HepG2 (cell line): ENCODE data around the gene NAIP. TPM values are rescaled to one million over a fixed set of nuclear protein-coding genes. Genes with fewer than 3 reads are reported as not detected.
A peak's percentile ranks its signal among the peaks of the same experiment; 100 is the strongest.
"Not testable (repeated sequence)": the region's sequence is repeated elsewhere in the genome, so short reads cannot be mapped to it uniquely, and the experiment has no call there.

Experiments
- ATAC-seq: fragments of 200-7000 bp; cut with Tn5 transposase; 3 replicates; pipeline ENCODE4 v1.9.1; 2020; ENCODE audit warnings: mild to moderate bottlenecking, moderate library complexity
- BruUV-seq: library from RNA; stranded (reverse); fragments of 400-500 nt; replicated peaks from 2 replicates; lab custom pipeline; 2021; lab: Mats Ljungman, UMichigan
- CTCF ChIA-PET: fragments of 300-600 bp; formaldehyde crosslinking; extraction: SDS; loops from one replicate; lab custom pipeline; 2021; ENCODE audit warnings: low total read pairs, inconsistent platforms, low intra/inter-chr PET ratio; lab: Yijun Ruan, JAX
- POLR2A ChIA-PET: fragments of 350-600 bp; sonication (Branson Sonifier 250); formaldehyde crosslinking; loops from one replicate; lab custom pipeline; 2020; ENCODE audit warnings: antibody characterized with exemption, inconsistent platforms; lab: Yijun Ruan, JAX
- DNase-seq: peaks from one replicate; pipeline ENCODE4 v3.0.0-alpha.2; 2015; ENCODE audit warnings: low spot score
- FAIRE-seq: peaks from 3 replicates; lab custom pipeline; 2011; peaks lifted over from hg19 to GRCh38; lab: Jason Lieb, UNC
- H2AFZ ChIP-seq: one replicate; pipeline ENCODE4 v1.6.1; 2011; ENCODE audit warnings: low read length, inconsistent platforms
- H3K27ac ChIP-seq: fragments of 300-600 bp; 3 replicates; pipeline ENCODE4 v1.8.0; 2011; ENCODE audit warnings: mixed run types, mild to moderate bottlenecking, mixed read lengths, low read length, inconsistent platforms; ENCODE audit not compliant: insufficient read depth; ENCODE audit errors: extremely low read length
- H3K27me3 ChIP-seq, 2 experiments: fragments of 200-600 bp in 1 of 2; 2 replicates in 1 of 2; 3 replicates in 1 of 2; pipeline versions ENCODE4 v1.6.0 to v1.8.0; 2011; ENCODE audit warnings: low read length in 2 of 2, mild to moderate bottlenecking in 2 of 2, moderate library complexity in 2 of 2, inconsistent platforms in 1 of 2; ENCODE audit not compliant: insufficient read depth in 2 of 2, control insufficient read depth in 1 of 2
- H3K36me3 ChIP-seq, 2 experiments: fragments of 200-600 bp in 1 of 2; replicated peaks in 1 of 2; 2 replicates in 1 of 2; 3 replicates in 1 of 2; pipeline versions ENCODE4 v1.5.1 to v1.8.0; 2011; ENCODE audit warnings: low read length in 2 of 2, inconsistent platforms in 1 of 2; ENCODE audit not compliant: insufficient read depth in 2 of 2, control insufficient read depth in 1 of 2
- H3K4me1 ChIP-seq: 2 replicates; pipeline ENCODE4 v1.5.1; 2012; ENCODE audit warnings: low read length, inconsistent platforms; ENCODE audit not compliant: insufficient read depth
- H3K4me2 ChIP-seq: 2 replicates; pipeline ENCODE4 v1.6.0; 2011; ENCODE audit warnings: low read depth, low read length, inconsistent platforms
- H3K4me3 ChIP-seq, 3 experiments: fragments of 200-600 bp in 1 of 3; sonication (generic), shearing (Covaris generic) in 1 of 3; replicated peaks in 1 of 3; 2 replicates each; pipeline ENCODE4 v1.5.1; 2011 to 2016; ENCODE audit warnings: low read length in 3 of 3, inconsistent platforms in 2 of 3, low read depth in 2 of 3, mild to moderate bottlenecking in 2 of 3, control low read depth in 1 of 3, mixed read lengths in 1 of 3; ENCODE audit not compliant: insufficient read depth in 1 of 3
- H3K79me2 ChIP-seq: one replicate; pipeline ENCODE4 v1.6.1; 2011; ENCODE audit warnings: low read length, inconsistent platforms; ENCODE audit not compliant: insufficient read depth
- H3K9ac ChIP-seq: 2 replicates; pipeline ENCODE4 v1.6.0; 2011; ENCODE audit warnings: mild to moderate bottlenecking, low read depth, low read length, inconsistent platforms; ENCODE audit not compliant: insufficient read depth
- H3K9me3 ChIP-seq: 2 replicates; pipeline ENCODE4 v1.5.1; 2012; ENCODE audit warnings: mild to moderate bottlenecking, low read length
- H4K20me1 ChIP-seq: 2 replicates; pipeline ENCODE4 v1.6.0; 2011; ENCODE audit warnings: inconsistent platforms, mild to moderate bottlenecking, low read length, moderate library complexity; ENCODE audit not compliant: insufficient read depth
- WGBS: methylation state at CpG from one replicate; pipeline ENCODE4 v1.1.6; 2017; ENCODE audit warnings: low lambda C conversion rate; 5-methylcytosine and 5-hydroxymethylcytosine counted together
- in situ Hi-C: cut with HindIII; loops from 2 replicates; pipeline ENCODE4 v1.10.0; 2017; ENCODE audit warnings: low pct_unique_long_range_greater_than_20kb; ENCODE audit not compliant: extremely low pct_ligation_motif_present
- intact Hi-C: fragments of 100-400 bp; cut with micrococcal nuclease; formaldehyde crosslinking; loops from one replicate; pipeline ENCODE4 v1.10.0; 2022; ENCODE audit not compliant: unreplicated experiment
- polyA plus RNA-seq, 8 experiments: library from polyadenylated mRNA; depleted of rRNA in 3 of 8; stranded (reverse) in 7 of 8; unstranded in 1 of 8; fragments of >200 nt; fragmentation: Illumina TruSeq in 4 of 8; extraction: Trizol in 4 of 8; gene quantifications; 2 replicates each; pipeline versions ENCODE4 v1.2.1 to v1.2.3, GENCODE V29; 2011 to 2016; ENCODE audit warnings: low read depth in 4 of 8, missing spikeins in 1 of 8, mixed read lengths in 1 of 8; ENCODE audit not compliant: insufficient read depth in 1 of 8
- total RNA-seq, 5 experiments: library from RNA; depleted of rRNA; stranded (reverse); fragments of >200 nt; fragmentation: Illumina TruSeq; extraction: Trizol; gene quantifications; 2 replicates each; pipeline ENCODE4 v1.2.3, GENCODE V29; 2016; ENCODE audit warnings: low read depth in 1 of 5

The NAIP gene
- total and polyA plus RNA-seq, 2 of the 13 experiments (the other 11 are each of a cell fraction or from before 2014, with no cell fraction given) = 4.7 to 6.2 TPM

DNA sequence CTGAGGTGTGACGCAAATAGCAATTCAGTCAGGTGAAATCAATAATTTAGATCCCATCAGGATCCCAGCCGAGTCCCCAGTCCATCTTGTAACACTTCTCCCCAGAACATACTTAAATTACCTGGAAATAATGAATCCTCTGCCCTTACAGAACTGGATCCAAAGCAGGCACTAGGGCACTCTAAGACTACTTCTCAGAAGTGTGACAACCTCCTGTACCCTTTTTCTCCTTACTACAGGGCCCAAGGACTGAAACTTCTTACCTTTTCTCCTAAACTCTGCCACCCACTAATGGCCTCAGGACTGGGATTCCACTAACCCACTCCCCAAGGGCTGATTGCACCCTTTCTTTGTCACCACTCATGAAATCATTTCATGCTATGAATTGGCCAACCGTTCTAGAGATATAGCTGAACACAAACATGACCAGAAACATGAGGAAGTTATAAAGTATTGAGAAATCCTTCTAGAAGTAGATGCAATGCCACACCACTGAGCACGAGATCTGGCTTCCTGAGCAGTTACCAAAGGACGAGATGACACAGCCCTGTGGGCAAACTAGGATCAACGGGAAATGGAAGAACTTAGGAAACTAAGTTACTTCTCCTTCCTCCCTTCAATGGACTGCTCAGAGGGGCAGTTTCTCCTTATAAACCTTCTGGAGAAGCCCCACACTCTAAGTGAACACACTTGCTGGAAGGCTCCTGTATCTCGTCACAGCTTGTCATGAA, 6.1 kb upstream of the NAIP start:
- H3K4me3 ChIP-seq, DNase-seq, POLR2A ChIA-PET, H3K36me3 ChIP-seq, H3K79me2 ChIP-seq, H3K27ac ChIP-seq, H4K20me1 ChIP-seq, H2AFZ ChIP-seq, FAIRE-seq, ATAC-seq, BruUV-seq, H3K4me1 ChIP-seq, H3K9ac ChIP-seq, CTCF ChIA-PET, intact Hi-C loops, H3K27me3 ChIP-seq, H3K9me3 ChIP-seq, H3K4me2 ChIP-seq, in situ Hi-C loops: not testable (repeated sequence)
- no CpG with 5 or more reads among the region's 7 CpGs for WGBS

DNA sequence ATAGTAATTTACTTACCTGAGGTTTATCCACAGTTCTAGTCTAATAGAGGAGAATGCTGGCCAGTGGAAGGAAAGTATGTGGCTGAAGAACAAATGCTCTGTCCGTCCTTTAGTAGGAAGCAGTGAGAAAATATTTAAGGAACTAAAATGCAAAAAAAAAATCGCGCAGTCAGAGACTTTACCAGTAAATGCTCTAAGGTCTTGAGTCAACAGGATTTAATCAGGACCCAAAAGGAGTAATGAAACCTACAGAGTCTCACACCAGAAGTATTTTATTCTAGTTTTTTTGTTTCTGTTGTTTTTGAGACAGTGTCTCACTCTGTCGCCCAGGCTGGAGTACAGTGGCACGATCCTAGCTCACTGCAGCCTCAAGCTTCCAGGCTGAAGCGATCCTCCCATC, 4.5 kb downstream of the NAIP start:
- POLR2A ChIA-PET, H3K27ac ChIP-seq, DNase-seq, H3K9me3 ChIP-seq, BruUV-seq, H3K79me2 ChIP-seq, H2AFZ ChIP-seq, FAIRE-seq, H3K9ac ChIP-seq, CTCF ChIA-PET, H3K36me3 ChIP-seq, H3K4me2 ChIP-seq, in situ Hi-C loops, ATAC-seq, H3K4me3 ChIP-seq, H4K20me1 ChIP-seq, intact Hi-C loops, H3K27me3 ChIP-seq, H3K4me1 ChIP-seq: not testable (repeated sequence)
- WGBS = no CpG with 5 or more reads among the region's 6 CpGs

DNA sequence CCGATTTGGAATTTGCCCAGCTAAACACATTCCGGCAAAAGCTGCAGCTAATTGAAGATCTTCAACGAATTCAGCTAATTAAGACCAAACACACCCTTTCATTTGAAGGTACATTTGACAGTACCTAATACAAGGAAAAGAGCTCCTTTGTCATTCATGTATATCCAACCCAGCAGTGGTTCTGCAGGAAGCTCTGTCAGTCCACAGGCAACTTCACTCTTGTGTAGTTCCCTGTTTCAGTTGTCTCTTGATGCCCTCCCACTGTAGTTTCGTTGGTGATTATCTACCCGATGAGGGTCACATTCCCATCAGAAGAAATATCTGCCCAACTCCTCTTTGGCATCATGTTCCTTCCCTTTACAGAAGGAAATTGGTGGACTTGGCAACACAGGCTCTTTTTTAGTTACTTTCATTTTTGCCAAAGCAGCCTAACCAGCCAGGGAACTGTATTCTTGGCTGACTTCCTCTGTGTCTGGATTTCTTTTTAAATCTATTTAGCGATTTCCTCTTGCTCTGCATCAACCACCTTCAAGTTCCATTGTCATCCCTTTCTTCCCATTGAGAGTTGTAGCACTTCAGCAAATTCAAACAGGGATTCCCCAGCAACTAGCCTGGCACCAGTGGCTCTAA, 6.6 kb downstream of the NAIP start:
- H3K27ac ChIP-seq, H3K4me1 ChIP-seq, FAIRE-seq, H3K4me3 ChIP-seq, H2AFZ ChIP-seq, H3K27me3 ChIP-seq, H3K79me2 ChIP-seq, CTCF ChIA-PET, intact Hi-C loops, DNase-seq, BruUV-seq, in situ Hi-C loops, H4K20me1 ChIP-seq, H3K9ac ChIP-seq, H3K9me3 ChIP-seq, H3K4me2 ChIP-seq, H3K36me3 ChIP-seq, POLR2A ChIA-PET: not testable (repeated sequence)
- ATAC-seq = peak; percentile 70
- WGBS = no CpG with 5 or more reads among the region's 6 CpGs
